H1 (cell line): ENCODE measurements around the gene KLHL34. TPM values are rescaled to one million over a fixed set of nuclear protein-coding genes. Genes with fewer than 3 reads are reported as not detected.

ENCODE experiments used
- CTCF ChIA-PET: fragments of 300-600 bp; sonication (Branson Sonifier 250); formaldehyde crosslinking; loops from one replicate; lab custom pipeline; 2021; ENCODE audit not compliant: partially characterized antibody; lab: Charles Lee
- POLR2A ChIA-PET: fragments of 300-600 bp; sonication (Branson Sonifier 250); formaldehyde crosslinking; loops from one replicate; lab custom pipeline; 2021; ENCODE audit warnings: inconsistent platforms; ENCODE audit not compliant: partially characterized antibody; lab: Charles Lee
- DNase-seq, 2 experiments: peaks; one replicate each; pipeline versions ENCODE4 v3.0.0 to v3.0.0-alpha.2; 2010 to 2022; ENCODE audit warnings: low spot score in 2 of 2, low read depth in 1 of 2, mixed read lengths in 1 of 2
- FAIRE-seq: peaks from 2 replicates; lab custom pipeline; 2011; peaks lifted over from hg19 to GRCh38; lab: Jason Lieb, UNC
- H2AFZ ChIP-seq: 2 replicates; pipeline ENCODE4 v1.8.1; 2012; ENCODE audit warnings: low read length, inconsistent platforms
- H2AK5ac ChIP-seq: 2 replicates; pipeline ENCODE4 v1.6.1; 2013; ENCODE audit warnings: low read depth, low read length
- H2BK120ac ChIP-seq: replicated peaks from 2 replicates; pipeline ENCODE3; 2013; ENCODE audit warnings: low read depth, low read length, inconsistent platforms
- H2BK12ac ChIP-seq: 2 replicates; pipeline ENCODE4 v1.6.1; 2013; ENCODE audit warnings: low read depth, low read length
- H2BK15ac ChIP-seq: 2 replicates; pipeline ENCODE4 v1.6.1; 2013; ENCODE audit warnings: low read length
- H2BK20ac ChIP-seq: 2 replicates; pipeline ENCODE4 v1.6.1; 2013; ENCODE audit warnings: low read length
- H2BK5ac ChIP-seq: 2 replicates; pipeline ENCODE4 v1.6.1; 2013; ENCODE audit warnings: low read depth, low read length
- H3K14ac ChIP-seq: 2 replicates; pipeline ENCODE4 v1.6.1; 2013; ENCODE audit warnings: inconsistent platforms; ENCODE audit not compliant: insufficient read length
- H3K18ac ChIP-seq: 2 replicates; pipeline ENCODE4 v1.6.1; 2013; ENCODE audit warnings: low read length; ENCODE audit errors: extremely low read depth
- H3K23ac ChIP-seq: 2 replicates; pipeline ENCODE4 v1.6.1; 2013; ENCODE audit warnings: inconsistent platforms; ENCODE audit not compliant: insufficient read length
- H3K23me2 ChIP-seq: 2 replicates; pipeline ENCODE4 v1.6.1; 2013; ENCODE audit warnings: low read depth, low read length
- H3K27ac ChIP-seq: 2 replicates; pipeline ENCODE4 v1.6.1; 2011; ENCODE audit warnings: low read depth, low read length, inconsistent platforms
- H3K27me3 ChIP-seq, 4 experiments: replicated peaks in 1 of 4; 1 replicate in 1 of 4; 2 replicates in 3 of 4; pipeline versions ENCODE4 v1.6.1 to v1.8.1; 2011 to 2013; ENCODE audit warnings: low read length in 3 of 4, mild to moderate bottlenecking in 3 of 4, inconsistent platforms in 2 of 4, mixed read lengths in 2 of 4, moderate library complexity in 1 of 4; ENCODE audit not compliant: control insufficient read depth in 3 of 4, insufficient read depth in 3 of 4; ENCODE audit errors: extremely low read depth in 1 of 4
- H3K36me3 ChIP-seq, 4 experiments: 2 replicates each; pipeline versions ENCODE4 v1.6.1 to v1.8.1; 2011 to 2013; ENCODE audit warnings: mild to moderate bottlenecking in 4 of 4, low read length in 3 of 4, moderate library complexity in 2 of 4, control low read depth in 1 of 4, inconsistent platforms in 1 of 4; ENCODE audit not compliant: insufficient read depth in 4 of 4, control insufficient read depth in 2 of 4
- H3K4ac ChIP-seq: replicated peaks from 2 replicates; pipeline ENCODE3; 2013; ENCODE audit warnings: low read length, low read depth, mixed read lengths, inconsistent platforms; ENCODE audit not compliant: insufficient read length
- H3K4me1 ChIP-seq, 4 experiments: replicated peaks in 1 of 4; 1 replicate in 1 of 4; 2 replicates in 3 of 4; pipeline versions ENCODE4 v1.6.1 to v1.8.1; 2011 to 2013; ENCODE audit warnings: low read length in 3 of 4, inconsistent platforms in 2 of 4, mixed read lengths in 1 of 4; ENCODE audit not compliant: insufficient read depth in 4 of 4, control insufficient read depth in 3 of 4
- H3K4me2 ChIP-seq, 2 experiments: 2 replicates each; pipeline versions ENCODE4 v1.6.1 to v1.8.1; 2011 to 2013; ENCODE audit warnings: low read depth in 2 of 2, low read length in 2 of 2, control low read depth in 1 of 2, inconsistent platforms in 1 of 2, mild to moderate bottlenecking in 1 of 2; ENCODE audit not compliant: insufficient read depth in 1 of 2
- H3K4me3 ChIP-seq, 4 experiments: fragments of 200-600, 300-600 bp in 1 of 4; sonication (generic), shearing (Covaris generic), sonication (Bioruptor Twin) in 1 of 4; 2 replicates each; pipeline versions ENCODE4 v1.5.1 to v1.8.1; 2011 to 2016; ENCODE audit warnings: low read length in 4 of 4, low read depth in 3 of 4, control low read depth in 2 of 4, inconsistent platforms in 2 of 4, mild to moderate bottlenecking in 2 of 4, mixed read lengths in 1 of 4, moderate library complexity in 1 of 4; ENCODE audit not compliant: insufficient read depth in 2 of 4; ENCODE audit errors: extremely low read depth in 1 of 4
- H3K56ac ChIP-seq: replicated peaks from 2 replicates; pipeline ENCODE3; 2013; ENCODE audit warnings: low read depth, mild to moderate bottlenecking, mixed read lengths, low read length, inconsistent platforms; ENCODE audit not compliant: insufficient read length
- H3K79me1 ChIP-seq: 2 replicates; pipeline ENCODE4 v1.6.1; 2013; ENCODE audit warnings: low read depth, low read length, control low read depth
- H3K79me2 ChIP-seq, 2 experiments: 2 replicates each; pipeline versions ENCODE4 v1.6.1 to v1.8.1; 2012 to 2013; ENCODE audit warnings: low read length in 2 of 2, mild to moderate bottlenecking in 2 of 2, inconsistent platforms in 1 of 2; ENCODE audit not compliant: insufficient read depth in 2 of 2, control insufficient read depth in 1 of 2
- H3K9ac ChIP-seq, 4 experiments: replicated peaks in 1 of 4; 1 replicate in 1 of 4; 2 replicates in 3 of 4; pipeline versions ENCODE4 v1.6.1 to v1.8.1; 2011 to 2013; ENCODE audit warnings: low read depth in 3 of 4, low read length in 3 of 4, control low read depth in 2 of 4, mild to moderate bottlenecking in 2 of 4, moderate library complexity in 2 of 4, inconsistent platforms in 1 of 4; ENCODE audit errors: extremely low read depth in 1 of 4
- H3K9me3 ChIP-seq, 2 experiments: 2 replicates each; pipeline versions ENCODE4 v1.6.1 to v1.8.1; 2012 to 2013; ENCODE audit warnings: mild to moderate bottlenecking in 2 of 2, moderate library complexity in 2 of 2, control low read depth in 1 of 2, inconsistent platforms in 1 of 2, low read depth in 1 of 2, low read length in 1 of 2, mixed read lengths in 1 of 2; ENCODE audit not compliant: insufficient read depth in 2 of 2
- H4K20me1 ChIP-seq, 2 experiments: replicated peaks in 1 of 2; 2 replicates each; pipeline versions ENCODE3 to v1.8.1; 2011 to 2013; ENCODE audit warnings: inconsistent platforms in 2 of 2, low read length in 2 of 2, mild to moderate bottlenecking in 1 of 2; ENCODE audit not compliant: insufficient read depth in 2 of 2, control insufficient read depth in 1 of 2
- H4K5ac ChIP-seq: 2 replicates; pipeline ENCODE4 v1.6.1; 2013; ENCODE audit warnings: low read length, low read depth, mixed read lengths, inconsistent platforms; ENCODE audit not compliant: insufficient read length
- H4K8ac ChIP-seq: 2 replicates; pipeline ENCODE4 v1.8.0; 2013; ENCODE audit warnings: mild to moderate bottlenecking, moderate library complexity, low read length, inconsistent platforms; ENCODE audit not compliant: insufficient read depth; ENCODE audit errors: extremely low read depth
- H4K91ac ChIP-seq: replicated peaks from 2 replicates; pipeline ENCODE3; 2013; ENCODE audit warnings: low read length, mixed read lengths, inconsistent platforms; ENCODE audit not compliant: insufficient read length
- BCL11A ChIP-seq, 2 experiments: IDR thresholded peaks; one replicate each; pipeline ENCODE4 v1.6.1; 2011; ENCODE audit warnings: low read depth in 2 of 2, low read length in 2 of 2, mild to moderate bottlenecking in 2 of 2
- CEBPB ChIP-seq: IDR thresholded peaks from 2 replicates; pipeline ENCODE4 v1.6.1; 2012; ENCODE audit warnings: low read depth, low read length
- FOSL1 ChIP-seq: IDR thresholded peaks from 2 replicates; pipeline ENCODE4 v1.6.1; 2011; ENCODE audit warnings: mild to moderate bottlenecking, low read depth, low read length, moderate library complexity; ENCODE audit not compliant: insufficient read depth
- GABPA ChIP-seq: IDR thresholded peaks from 2 replicates; pipeline ENCODE4 v1.6.1; 2011; ENCODE audit warnings: mild to moderate bottlenecking, low read length, moderate library complexity, borderline replicate concordance; ENCODE audit not compliant: insufficient read depth
- HDAC6 ChIP-seq: IDR thresholded peaks from one replicate; pipeline ENCODE4 v1.7.1; 2012; ENCODE audit warnings: low read depth, mild to moderate bottlenecking, inconsistent platforms, low read length, moderate library complexity
- KDM4A ChIP-seq: IDR thresholded peaks from one replicate; pipeline ENCODE4 v1.7.1; 2012; ENCODE audit warnings: low read depth, mild to moderate bottlenecking, moderate library complexity, low read length, inconsistent platforms; ENCODE audit not compliant: severe bottlenecking
- NRF1 ChIP-seq: IDR thresholded peaks from 2 replicates; pipeline ENCODE4 v1.6.1; 2011; ENCODE audit warnings: mild to moderate bottlenecking, low read depth, low read length, improper control_type of control experiment
- PHF8 ChIP-seq: fragments of 200-600 bp; sonication (generic); conservative IDR thresholded peaks from 2 replicates; pipeline ENCODE4 v1.7.1; 2012; ENCODE audit warnings: low read depth, mild to moderate bottlenecking, inconsistent platforms, low read length, moderate library complexity
- SP1 ChIP-seq: IDR thresholded peaks from 2 replicates; pipeline ENCODE4 v1.6.1; 2011; ENCODE audit warnings: low read depth, low read length
- SP4 ChIP-seq: IDR thresholded peaks from 2 replicates; pipeline ENCODE4 v1.6.1; 2012; ENCODE audit warnings: low read length, inconsistent platforms
- SUZ12 ChIP-seq: fragments of 200-600 bp; sonication (generic); IDR thresholded peaks from 2 replicates; pipeline ENCODE4 v1.6.1; 2012; ENCODE audit warnings: mild to moderate bottlenecking, inconsistent platforms, low read length, moderate library complexity, mixed read lengths
- TCF12 ChIP-seq: IDR thresholded peaks from 2 replicates; pipeline ENCODE4 v1.6.1; 2011; ENCODE audit warnings: low read depth, mild to moderate bottlenecking, low read length
- TEAD4 ChIP-seq: IDR thresholded peaks from 2 replicates; pipeline ENCODE4 v1.6.1; 2012; ENCODE audit warnings: low read depth, low read length, inconsistent platforms, mixed read lengths
- polyA plus RNA-seq, 7 experiments: library from polyadenylated mRNA; depleted of rRNA in 3 of 7; stranded (reverse) in 5 of 7; unstranded in 2 of 7; fragments of >200 nt in 5 of 7; fragments of 200-250 nt in 2 of 7; gene quantifications; 1 replicate in 5 of 7; 2 replicates in 1 of 7; 4 replicates in 1 of 7; pipeline versions ENCODE4 v1.2.1 to v1.2.3, GENCODE V29; 2011 to 2013; ENCODE audit warnings: missing spikeins in 2 of 7, mixed read lengths in 2 of 7
- total RNA-seq: library from RNA; stranded (reverse); fragmentation: NEBNext Ultra II Directional; extraction: Animal tissue kit (Norgen Biotek cat#: 25700); gene quantifications from 2 replicates; pipeline ENCODE4 v1.2.1, GENCODE V29; 2021
- TF ChIP-seq, protein P1 (sequence below), 3 experiments: IDR thresholded peaks; 1 replicate in 2 of 3; 2 replicates in 1 of 3; pipeline versions ENCODE4 v1.5.1 to v1.6.1; 2011; ENCODE audit warnings: low read length in 3 of 3, mild to moderate bottlenecking in 3 of 3, inconsistent platforms in 2 of 3, low read depth in 1 of 3, moderate library complexity in 1 of 3; ENCODE audit not compliant: insufficient read depth in 1 of 3; ENCODE audit errors: control extremely low read depth in 1 of 3

KLHL34 gene
- total and polyA plus RNA-seq, 2 of the 8 experiments (the other 6 are each of a cell fraction or from before 2014, with no cell fraction given): not detected

DNA sequence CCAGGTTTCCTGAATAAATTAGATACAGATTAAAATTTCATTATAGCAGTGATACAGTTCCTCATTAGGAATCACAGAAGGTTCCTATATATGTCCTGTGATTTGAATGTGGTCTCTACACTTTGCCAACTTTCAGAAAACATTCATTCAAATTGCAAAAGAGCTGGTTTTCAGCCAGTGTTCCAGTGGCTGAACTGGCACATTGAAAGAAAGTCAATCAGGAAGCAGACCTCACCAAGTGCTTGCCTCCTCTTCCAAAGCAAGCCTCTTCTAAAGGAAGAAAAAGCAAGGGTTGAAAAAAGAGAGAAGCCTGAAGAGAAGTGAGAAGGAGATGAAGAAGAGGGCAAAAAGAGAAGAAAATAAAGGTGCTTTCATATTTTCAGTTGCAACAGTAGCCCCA lies 12.7 kb downstream of the KLHL34 start:
- Histone ChIP-seq H3K36me3 (no peaks in the 10 kb centered on the region), H3K23me2 (no peaks in the 10 kb centered on the region), H3K23ac (no peak overlapping the region), H3K79me1 (no peaks in the 10 kb centered on the region), H3K4me2 (no peak overlapping the region), H4K91ac (no peak overlapping the region), H4K8ac (no peak overlapping the region), H3K9ac (no peak overlapping the region), H2BK15ac (no peak overlapping the region), H3K14ac (no peak overlapping the region), H4K5ac (no peak overlapping the region), H3K4me3 (no peak overlapping the region), H2BK12ac (no peak overlapping the region), H3K56ac (no peak overlapping the region), H3K18ac (no peak overlapping the region), H3K4ac (no peak overlapping the region), H2BK120ac (no peak overlapping the region), H3K27me3 (no peaks in the 10 kb centered on the region), H3K79me2 (no peaks in the 10 kb centered on the region), H2AK5ac (no peak overlapping the region), H3K4me1 (no peaks in the 10 kb centered on the region), H3K27ac (no peak overlapping the region), H3K9me3 (no peaks in the 10 kb centered on the region), H2AFZ (no peak overlapping the region), H4K20me1 (no peaks in the 10 kb centered on the region), H2BK20ac (no peak overlapping the region), H2BK5ac (no peak overlapping the region)
- ChIA-PET POLR2A (no interaction called here), CTCF (no interaction called here)
- DNase-seq (no peak), FAIRE-seq (no peak)
- no peak for TF ChIP-seq FOSL1
- no peak for TF ChIP-seq NRF1
- TF ChIP-seq KDM4A: no peak
- TF ChIP-seq SUZ12: no peak
- no peak for TF ChIP-seq SP1
- TF ChIP-seq BCL11A (IDR thresholded peaks at IDR 0.05; ENCODE audit: low read depth in 2 of 2, low read length in 2 of 2): no peak
- TF ChIP-seq PHF8: no peak
- no peak for TF ChIP-seq TEAD4
- TF ChIP-seq, protein P1, sequence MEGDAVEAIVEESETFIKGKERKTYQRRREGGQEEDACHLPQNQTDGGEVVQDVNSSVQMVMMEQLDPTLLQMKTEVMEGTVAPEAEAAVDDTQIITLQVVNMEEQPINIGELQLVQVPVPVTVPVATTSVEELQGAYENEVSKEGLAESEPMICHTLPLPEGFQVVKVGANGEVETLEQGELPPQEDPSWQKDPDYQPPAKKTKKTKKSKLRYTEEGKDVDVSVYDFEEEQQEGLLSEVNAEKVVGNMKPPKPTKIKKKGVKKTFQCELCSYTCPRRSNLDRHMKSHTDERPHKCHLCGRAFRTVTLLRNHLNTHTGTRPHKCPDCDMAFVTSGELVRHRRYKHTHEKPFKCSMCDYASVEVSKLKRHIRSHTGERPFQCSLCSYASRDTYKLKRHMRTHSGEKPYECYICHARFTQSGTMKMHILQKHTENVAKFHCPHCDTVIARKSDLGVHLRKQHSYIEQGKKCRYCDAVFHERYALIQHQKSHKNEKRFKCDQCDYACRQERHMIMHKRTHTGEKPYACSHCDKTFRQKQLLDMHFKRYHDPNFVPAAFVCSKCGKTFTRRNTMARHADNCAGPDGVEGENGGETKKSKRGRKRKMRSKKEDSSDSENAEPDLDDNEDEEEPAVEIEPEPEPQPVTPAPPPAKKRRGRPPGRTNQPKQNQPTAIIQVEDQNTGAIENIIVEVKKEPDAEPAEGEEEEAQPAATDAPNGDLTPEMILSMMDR (IDR thresholded peaks at IDR 0.05; ENCODE audit: control extremely low read depth in 1 of 3, insufficient read depth in 1 of 3, low read depth in 1 of 3, low read length in 3 of 3): no peak
- no peak for TF ChIP-seq TCF12
- no peak for TF ChIP-seq SP4
- no peak for TF ChIP-seq HDAC6
- no peak for TF ChIP-seq GABPA
- TF ChIP-seq CEBPB: no peak
